HG03432 (cell line): ENCODE measurements around the gene MRTFB.
"Not testable (repeated sequence)": the region's sequence is repeated elsewhere in the genome, so short reads cannot be mapped to it uniquely, and the experiment has no call there.

Experiments used
- ATAC-seq: cut with Tn5 transposase; IDR thresholded peaks from one replicate; pipeline ENCODE4 v1.9.1; 2021; ENCODE audit warnings: mild to moderate bottlenecking, moderate library complexity; ENCODE audit not compliant: unreplicated experiment

MRTFB gene

GRCh38 chr16:14070877-14071575, at the start of gene MRTFB:
Gene MRTFB (plus strand): TSS chr16:14071319. CDS start chr16:14140607, 69,288 bp downstream.
- ATAC-seq: peak; percentile 89

- ATAC-seq: not testable (repeated sequence)
Measured at GRCh38 chr16:14023526-14023925, 47.6 kb upstream of the MRTFB start.

GRCh38 chr16:14024283-14024682, 46.8 kb upstream of the MRTFB start:
- ATAC-seq: no peak

- ATAC-seq: no peak
Measured at GRCh38 chr16:14026572-14027285, 44.4 kb upstream of the MRTFB start.

- no peak for ATAC-seq
Measured at GRCh38 chr16:14028202-14028601, 42.9 kb upstream of the MRTFB start.

GRCh38 chr16:14029658-14030057, 41.5 kb upstream of the MRTFB start:
- no peak for ATAC-seq

GRCh38 chr16:14035092-14035491, 36.0 kb upstream of the MRTFB start:
- no peak for ATAC-seq

GRCh38 chr16:14036889-14037288, 34.2 kb upstream of the MRTFB start:
- no peak for ATAC-seq

- ATAC-seq: no peak
Measured at GRCh38 chr16:14037960-14038359, 33.2 kb upstream of the MRTFB start.

- ATAC-seq: no peak
Measured at GRCh38 chr16:14041164-14041563, 30.0 kb upstream of the MRTFB start.

- ATAC-seq: no peak
Measured at GRCh38 chr16:14042706-14043105, 28.4 kb upstream of the MRTFB start.

GRCh38 chr16:14043278-14043677, 27.8 kb upstream of the MRTFB start:
- ATAC-seq: no peak

GRCh38 chr16:14043793-14044192, 27.3 kb upstream of the MRTFB start:
- ATAC-seq: no peak

- ATAC-seq: not testable (repeated sequence)
Measured at GRCh38 chr16:14047121-14047859, 23.8 kb upstream of the MRTFB start.

- no peak for ATAC-seq
Measured at GRCh38 chr16:14050291-14051027, 20.7 kb upstream of the MRTFB start.

GRCh38 chr16:14051103-14051729, 19.9 kb upstream of the MRTFB start:
- ATAC-seq: no peak

GRCh38 chr16:14056970-14057369, 14.1 kb upstream of the MRTFB start:
- ATAC-seq: no peak

GRCh38 chr16:14057878-14058382, 13.2 kb upstream of the MRTFB start:
- no peak for ATAC-seq

- no peak for ATAC-seq
Measured at GRCh38 chr16:14061732-14062259, 9.3 kb upstream of the MRTFB start.

GRCh38 chr16:14062261-14062660, 8.9 kb upstream of the MRTFB start:
- no peak for ATAC-seq
